ENCODE results near the gene TTC34.

- TF ChIP-seq CTCF (IDR thresholded peaks at IDR 0.05) (no peak), ZFX (IDR thresholded peaks at IDR 0.05; ENCODE audit: borderline replicate concordance) (no peak)
These were observed 173.1 kb downstream of the TTC34 start for GRCh38 chr1:2628191-2628932.
